ENCODE measurements around the gene IGSF9B. TPM values are rescaled to one million over a fixed set of nuclear protein-coding genes. Genes with fewer than 3 reads are reported as not detected.

The IGSF9B gene
- total RNA-seq, 4 donors from 2014 or later = 6.5 to 106 (median 29.1) TPM

GRCh38 chr11:133893381-133893780 is 63.4 kb downstream of the IGSF9B start:
- Histone ChIP-seq H3K4me1 (no peaks in the 10 kb centered on the region), H3K27ac (no peak overlapping the region), H3K4me3 (no peak overlapping the region), H3K9me3 (no peaks in the 10 kb centered on the region), H3K27me3 (no peaks in the 10 kb centered on the region), H3K36me3 (no peaks in the 10 kb centered on the region)
- TF ChIP-seq, protein P1, sequence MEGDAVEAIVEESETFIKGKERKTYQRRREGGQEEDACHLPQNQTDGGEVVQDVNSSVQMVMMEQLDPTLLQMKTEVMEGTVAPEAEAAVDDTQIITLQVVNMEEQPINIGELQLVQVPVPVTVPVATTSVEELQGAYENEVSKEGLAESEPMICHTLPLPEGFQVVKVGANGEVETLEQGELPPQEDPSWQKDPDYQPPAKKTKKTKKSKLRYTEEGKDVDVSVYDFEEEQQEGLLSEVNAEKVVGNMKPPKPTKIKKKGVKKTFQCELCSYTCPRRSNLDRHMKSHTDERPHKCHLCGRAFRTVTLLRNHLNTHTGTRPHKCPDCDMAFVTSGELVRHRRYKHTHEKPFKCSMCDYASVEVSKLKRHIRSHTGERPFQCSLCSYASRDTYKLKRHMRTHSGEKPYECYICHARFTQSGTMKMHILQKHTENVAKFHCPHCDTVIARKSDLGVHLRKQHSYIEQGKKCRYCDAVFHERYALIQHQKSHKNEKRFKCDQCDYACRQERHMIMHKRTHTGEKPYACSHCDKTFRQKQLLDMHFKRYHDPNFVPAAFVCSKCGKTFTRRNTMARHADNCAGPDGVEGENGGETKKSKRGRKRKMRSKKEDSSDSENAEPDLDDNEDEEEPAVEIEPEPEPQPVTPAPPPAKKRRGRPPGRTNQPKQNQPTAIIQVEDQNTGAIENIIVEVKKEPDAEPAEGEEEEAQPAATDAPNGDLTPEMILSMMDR (IDR thresholded peaks at IDR 0.05) = no peak
- TF ChIP-seq POLR2A (IDR thresholded peaks at IDR 0.05) = no peak
- DNase-seq = no peak
- intact Hi-C loops (cut with DNase I; ENCODE audit: low total_unique reads) = no loop called here

DNA sequence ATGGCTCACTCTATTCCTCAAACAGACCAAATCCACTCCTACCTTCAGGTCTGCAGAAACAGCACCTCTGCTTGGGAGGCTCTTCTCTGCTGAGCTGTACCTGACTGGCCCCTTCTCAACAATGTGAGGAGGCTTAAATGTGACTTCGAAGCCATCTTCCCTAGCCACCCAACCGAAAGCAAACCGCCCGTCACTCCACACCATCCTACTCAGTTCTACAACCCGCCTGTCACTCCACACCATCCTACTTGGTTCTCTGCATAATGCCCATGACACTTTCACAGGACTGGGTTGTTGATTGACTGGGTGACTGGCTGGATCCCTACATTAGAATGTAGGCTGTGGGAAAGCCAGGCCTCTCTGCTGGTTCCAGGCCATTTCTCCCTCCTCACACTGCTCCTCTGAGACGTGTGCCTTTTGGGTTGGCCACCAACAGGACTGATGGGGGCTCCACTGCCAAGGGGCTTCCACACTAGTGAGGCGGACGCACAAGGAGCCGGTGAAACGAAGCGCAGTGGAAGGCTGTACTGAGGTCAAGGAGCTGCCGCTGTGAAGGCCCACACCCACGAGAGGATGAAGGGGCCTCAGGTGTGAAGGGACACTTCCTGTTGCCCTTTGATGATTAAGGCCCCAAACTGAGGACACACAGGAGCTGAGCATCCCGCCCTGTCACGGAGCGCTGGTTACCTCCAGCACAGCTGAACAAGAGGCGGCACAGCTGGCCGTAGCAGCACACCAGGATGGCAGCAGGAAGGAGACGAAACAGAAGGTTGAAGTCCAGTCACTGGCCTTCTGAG is 64.0 kb downstream of the IGSF9B start:
- H3K27ac ChIP-seq = no peak overlapping the region
- no peak for DNase-seq
- no peak for TF ChIP-seq POLR2A (IDR thresholded peaks at IDR 0.05)
- TF ChIP-seq, protein P1 (IDR thresholded peaks at IDR 0.05) = no peak
- intact Hi-C loops (cut with DNase I; ENCODE audit: low total_unique reads) = no loop called here
- no peaks in the 10 kb centered on the region for H3K9me3 ChIP-seq
- H3K27me3 ChIP-seq = no peaks in the 10 kb centered on the region
- H3K4me3 ChIP-seq = no peak overlapping the region
- no peaks in the 10 kb centered on the region for H3K36me3 ChIP-seq
- H3K4me1 ChIP-seq = no peaks in the 10 kb centered on the region

DNA sequence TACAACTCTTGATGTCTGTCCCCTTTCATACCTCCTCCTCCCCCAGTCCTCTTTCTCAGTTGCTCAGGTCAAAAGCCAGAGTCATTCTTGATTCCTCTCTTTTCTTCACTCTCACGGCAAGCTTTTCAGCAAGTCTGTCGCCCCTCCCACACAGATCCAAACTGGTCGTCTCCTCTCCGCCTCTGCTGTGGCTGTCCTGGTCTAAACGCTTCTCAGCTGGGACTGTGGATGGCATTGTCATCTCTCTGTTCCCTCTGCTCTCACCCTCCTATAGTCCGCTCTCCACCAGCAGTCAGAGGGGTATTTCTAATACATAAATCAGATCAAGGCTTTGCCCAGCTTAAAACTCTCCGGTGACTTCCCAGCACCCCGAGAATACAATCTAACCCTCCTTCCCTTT is 64.6 kb downstream of the IGSF9B start:
- H3K27me3 ChIP-seq = no peaks in the 10 kb centered on the region
- H3K36me3 ChIP-seq = no peaks in the 10 kb centered on the region
- no peak overlapping the region for H3K27ac ChIP-seq
- no peaks in the 10 kb centered on the region for H3K4me1 ChIP-seq
- no peak for DNase-seq
- H3K4me3 ChIP-seq = no peak overlapping the region
- H3K9me3 ChIP-seq = no peaks in the 10 kb centered on the region
- TF ChIP-seq, protein P1 (IDR thresholded peaks at IDR 0.05) = no peak
- no peak for TF ChIP-seq POLR2A (IDR thresholded peaks at IDR 0.05)
- intact Hi-C loops (cut with DNase I; ENCODE audit: low total_unique reads) = no loop called here

- no peaks in the 10 kb centered on the region for H3K36me3 ChIP-seq
- no peaks in the 10 kb centered on the region for H3K4me1 ChIP-seq
- intact Hi-C loops (cut with DNase I; ENCODE audit: low total_unique reads) = no loop called here
- DNase-seq = no peak
- no peak overlapping the region for H3K27ac ChIP-seq
- no peaks in the 10 kb centered on the region for H3K27me3 ChIP-seq
- no peak for TF ChIP-seq POLR2A (IDR thresholded peaks at IDR 0.05)
- TF ChIP-seq, protein P1 (IDR thresholded peaks at IDR 0.05) = no peak
- no peaks in the 10 kb centered on the region for H3K9me3 ChIP-seq
- no peak overlapping the region for H3K4me3 ChIP-seq
Observed at GRCh38 chr11:133889893-133890292, 66.9 kb downstream of the IGSF9B start.

- H3K27ac ChIP-seq = no peak overlapping the region
- H3K4me1 ChIP-seq = no peaks in the 10 kb centered on the region
- H3K9me3 ChIP-seq = no peaks in the 10 kb centered on the region
- no peak overlapping the region for H3K4me3 ChIP-seq
- intact Hi-C loops (cut with DNase I; ENCODE audit: low total_unique reads) = no loop called here
- H3K36me3 ChIP-seq = no peaks in the 10 kb centered on the region
- no peaks in the 10 kb centered on the region for H3K27me3 ChIP-seq
- no peak for TF ChIP-seq POLR2A (IDR thresholded peaks at IDR 0.05)
- TF ChIP-seq, protein P1 (IDR thresholded peaks at IDR 0.05) = no peak
- no peak for DNase-seq
Observed at GRCh38 chr11:133889188-133889587, 67.6 kb downstream of the IGSF9B start.

Data from uterus (tissue), 4 donors.